T-helper 17 cell (primary cell): Measurements from ENCODE around the gene LEFTY2. TPM values are rescaled to one million over a fixed set of nuclear protein-coding genes. Genes with fewer than 3 reads are reported as not detected.
"Not testable (repeated sequence)": the region's sequence is repeated elsewhere in the genome, so short reads cannot be mapped to it uniquely, and the experiment has no call there.

ENCODE experiments used
- ATAC-seq: fragments of 150-1000 bp; cut with Tn5 transposase; 2 replicates; pipeline ENCODE4 v1.10.0; 2021; ENCODE audit warnings: mild to moderate bottlenecking, moderate library complexity
- DNase-seq, 3 donors: peaks; one replicate each; pipeline versions ENCODE4 v3.0.0 to v3.0.0-alpha.2; 2020 to 2021
- H3K9me3 ChIP-seq: one replicate; pipeline ENCODE4 v1.7.0; 2013; ENCODE audit warnings: low read length, mild to moderate bottlenecking; ENCODE audit not compliant: control insufficient read depth, poor library complexity, severe bottlenecking
- H3K27ac Mint-ChIP-seq: one replicate; pipeline ENCODE4 v1.8.0; 2022; ENCODE audit warnings: mild to moderate bottlenecking, moderate library complexity, mixed read lengths
- H3K27me3 Mint-ChIP-seq: one replicate; pipeline ENCODE4 v1.8.0; 2022; ENCODE audit warnings: mixed read lengths
- H3K36me3 Mint-ChIP-seq: one replicate; pipeline ENCODE4 v1.8.0; 2022; ENCODE audit warnings: low read depth, mixed read lengths
- H3K4me1 Mint-ChIP-seq: one replicate; pipeline ENCODE4 v1.8.0; 2022; ENCODE audit warnings: mild to moderate bottlenecking, mixed read lengths
- H3K4me3 Mint-ChIP-seq: one replicate; pipeline ENCODE4 v1.8.0; 2022; ENCODE audit warnings: mild to moderate bottlenecking, moderate library complexity, mixed read lengths
- total RNA-seq, 4 donors: library from RNA in 2 of 4; stranded (reverse) in 2 of 4; gene quantifications; one replicate each; pipeline ENCODE4 v1.2.3 and lab custom pipeline; 2022 to 2026

Gene LEFTY2
- total RNA-seq, 2 donors from 2014 or later: not detected

- not testable (repeated sequence) for DNase-seq, H3K4me1 Mint-ChIP-seq, H3K4me3 Mint-ChIP-seq, H3K27me3 Mint-ChIP-seq, H3K27ac Mint-ChIP-seq, H3K36me3 Mint-ChIP-seq, ATAC-seq, H3K9me3 ChIP-seq
These were observed 28.7 kb upstream of the LEFTY2 start for GRCh38 chr1:225969751-225970150.

- Mint-ChIP-seq H3K27me3 (peaks cover 13% of the 10 kb centered on the region), H3K27ac (no peak overlapping the region), H3K4me1 (peaks cover 2% of the 10 kb centered on the region), H3K36me3 (peaks cover 2% of the 10 kb centered on the region), H3K4me3 (no peak overlapping the region)
- no peak for DNase-seq
- no peaks in the 10 kb centered on the region for H3K9me3 ChIP-seq
- no peak for ATAC-seq
These were observed 24.2 kb upstream of the LEFTY2 start for GRCh38 chr1:225965231-225965630.

GRCh38 chr1:225963735-225964530 is 22.9 kb upstream of the LEFTY2 start:
- no peak for DNase-seq
- Mint-ChIP-seq H3K27me3 (peaks cover 13% of the 10 kb centered on the region), H3K27ac (no peak overlapping the region), H3K36me3 (peaks cover 2% of the 10 kb centered on the region), H3K4me1 (peaks cover 2% of the 10 kb centered on the region), H3K4me3 (no peak overlapping the region)
- ATAC-seq: no peak
- no peaks in the 10 kb centered on the region for H3K9me3 ChIP-seq

- peaks cover 2% of the 10 kb centered on the region for H3K4me1 Mint-ChIP-seq
- H3K9me3 ChIP-seq: no peaks in the 10 kb centered on the region
- peak; percentile 69 for ATAC-seq
- DNase-seq: peak; percentile 37 to 50 (median 44)
- no peak overlapping the region for H3K4me3 Mint-ChIP-seq
- H3K27me3 Mint-ChIP-seq: peaks cover 13% of the 10 kb centered on the region
- H3K36me3 Mint-ChIP-seq: peaks cover 2% of the 10 kb centered on the region
- H3K27ac Mint-ChIP-seq: no peak overlapping the region
These were observed 21.5 kb upstream of the LEFTY2 start for GRCh38 chr1:225962440-225962975.

- H3K27ac Mint-ChIP-seq: no peak overlapping the region
- DNase-seq (no peak), ATAC-seq (no peak)
- no peak overlapping the region for H3K4me3 Mint-ChIP-seq
- H3K27me3 Mint-ChIP-seq: peaks cover 9% of the 10 kb centered on the region
- H3K36me3 Mint-ChIP-seq: peaks cover 2% of the 10 kb centered on the region
- H3K9me3 ChIP-seq: no peaks in the 10 kb centered on the region
- peaks cover 2% of the 10 kb centered on the region for H3K4me1 Mint-ChIP-seq
These were observed 20.8 kb upstream of the LEFTY2 start for GRCh38 chr1:225961659-225962439.

GRCh38 chr1:225958041-225958440 is 17.0 kb upstream of the LEFTY2 start:
- H3K4me1 Mint-ChIP-seq: peaks cover 2% of the 10 kb centered on the region
- DNase-seq (no peak), ATAC-seq (no peak)
- H3K27ac Mint-ChIP-seq: no peak overlapping the region
- peaks cover 4% of the 10 kb centered on the region for H3K36me3 Mint-ChIP-seq
- peaks cover 31% of the 10 kb centered on the region for H3K27me3 Mint-ChIP-seq
- H3K9me3 ChIP-seq: no peaks in the 10 kb centered on the region
- H3K4me3 Mint-ChIP-seq: no peak overlapping the region

GRCh38 chr1:225954753-225955152 is 13.7 kb upstream of the LEFTY2 start:
- Mint-ChIP-seq H3K27ac (no peak overlapping the region), H3K4me1 (no peaks in the 10 kb centered on the region), H3K36me3 (peaks cover 4% of the 10 kb centered on the region), H3K4me3 (no peak overlapping the region), H3K27me3 (peaks cover 41% of the 10 kb centered on the region)
- no peaks in the 10 kb centered on the region for H3K9me3 ChIP-seq
- no peak for ATAC-seq
- no peak for DNase-seq

- H3K4me3 Mint-ChIP-seq: no peak overlapping the region
- H3K9me3 ChIP-seq: no peaks in the 10 kb centered on the region
- peaks cover 4% of the 10 kb centered on the region for H3K36me3 Mint-ChIP-seq
- no peaks in the 10 kb centered on the region for H3K4me1 Mint-ChIP-seq
- peaks cover 53% of the 10 kb centered on the region for H3K27me3 Mint-ChIP-seq
- DNase-seq (no peak), ATAC-seq (no peak)
- H3K27ac Mint-ChIP-seq: no peak overlapping the region
These were observed 12.3 kb upstream of the LEFTY2 start for GRCh38 chr1:225953315-225953714.

- H3K36me3 Mint-ChIP-seq: peaks cover 4% of the 10 kb centered on the region
- ATAC-seq: no peak
- peaks cover 56% of the 10 kb centered on the region for H3K27me3 Mint-ChIP-seq
- no peaks in the 10 kb centered on the region for H3K4me1 Mint-ChIP-seq
- no peak overlapping the region for H3K4me3 Mint-ChIP-seq
- no peaks in the 10 kb centered on the region for H3K9me3 ChIP-seq
- no peak for DNase-seq
- no peak overlapping the region for H3K27ac Mint-ChIP-seq
These were observed 10.0 kb upstream of the LEFTY2 start for GRCh38 chr1:225950905-225951497.

GRCh38 chr1:225949041-225949440 is 8.0 kb upstream of the LEFTY2 start:
- Mint-ChIP-seq H3K4me3 (no peak overlapping the region), H3K36me3 (peaks cover 2% of the 10 kb centered on the region), H3K27me3 (peaks cover 48% of the 10 kb centered on the region), H3K4me1 (peaks cover 9% of the 10 kb centered on the region), H3K27ac (no peak overlapping the region)
- no peaks in the 10 kb centered on the region for H3K9me3 ChIP-seq
- no peak for DNase-seq
- no peak for ATAC-seq

- H3K9me3 ChIP-seq: no peaks in the 10 kb centered on the region
- Mint-ChIP-seq H3K36me3 (no peaks in the 10 kb centered on the region), H3K4me3 (no peak overlapping the region), H3K4me1 (peaks cover 9% of the 10 kb centered on the region), H3K27ac (no peak overlapping the region), H3K27me3 (peaks cover 38% of the 10 kb centered on the region)
- no peak for DNase-seq
- ATAC-seq: no peak
These were observed 5.8 kb upstream of the LEFTY2 start for GRCh38 chr1:225946803-225947202.

GRCh38 chr1:225946082-225946620 is 5.1 kb upstream of the LEFTY2 start:
- Mint-ChIP-seq H3K27me3 (peaks cover 34% of the 10 kb centered on the region), H3K4me3 (no peak overlapping the region), H3K36me3 (no peaks in the 10 kb centered on the region), H3K4me1 (peaks cover 9% of the 10 kb centered on the region), H3K27ac (no peak overlapping the region)
- ATAC-seq (no peak), DNase-seq (no peak)
- no peaks in the 10 kb centered on the region for H3K9me3 ChIP-seq

GRCh38 chr1:225945564-225945963 is 4.5 kb upstream of the LEFTY2 start:
- ATAC-seq: no peak
- Mint-ChIP-seq H3K27me3 (peaks cover 29% of the 10 kb centered on the region), H3K4me1 (peaks cover 9% of the 10 kb centered on the region), H3K36me3 (no peaks in the 10 kb centered on the region), H3K27ac (no peak overlapping the region), H3K4me3 (no peak overlapping the region)
- H3K9me3 ChIP-seq: no peaks in the 10 kb centered on the region
- DNase-seq: no peak
